T-cell (primary cell): Measurements from ENCODE around the gene BICD1. TPM values are rescaled to one million over a fixed set of nuclear protein-coding genes. Genes with fewer than 3 reads are reported as not detected.
A peak's percentile ranks its signal among the peaks of the same experiment; 100 is the strongest.

Experiments used
- ATAC-seq, 4 experiments: fragments of 200-7000 bp in 3 of 4; fragments of 150-1000 bp in 1 of 4; cut with Tn5 transposase; replicated peaks in 1 of 4; 1 replicate in 3 of 4; 2 replicates in 1 of 4; pipeline ENCODE4 v1.10.0; 2021; ENCODE audit warnings: moderate library complexity in 3 of 4, mild to moderate bottlenecking in 2 of 4, moderate number of reproducible peaks in 1 of 4
- CTCF ChIA-PET, 2 donors: fragments of 300-600 bp; sonication (Branson Sonifier 250); formaldehyde crosslinking; loops; one replicate each; lab custom pipeline; 2022; ENCODE audit warnings: antibody characterized with exemption in 2 of 2; lab: Charles Lee
- POLR2A ChIA-PET, 2 donors: fragments of 300-600 bp; sonication (Branson Sonifier 250); formaldehyde crosslinking; loops; one replicate each; lab custom pipeline; 2022; ENCODE audit warnings: antibody characterized with exemption in 2 of 2; lab: Charles Lee
- DNase-seq, 35 experiments: peaks; one replicate each; pipeline versions ENCODE4 v3.0.0 to v3.0.0-alpha.2; 2013 to 2023
- H3K27ac ChIP-seq: one replicate; pipeline ENCODE4 v1.5.1; 2013; ENCODE audit warnings: low read length
- H3K27me3 ChIP-seq, 2 experiments: replicated peaks in 1 of 2; 1 replicate in 1 of 2; 2 replicates in 1 of 2; pipeline versions ENCODE4 v1.6.1 to v1.7.0; 2013; ENCODE audit warnings: low read length in 1 of 2, mixed read lengths in 1 of 2; ENCODE audit not compliant: control insufficient read depth in 2 of 2, insufficient read depth in 2 of 2; ENCODE audit errors: extremely low read depth in 1 of 2
- H3K36me3 ChIP-seq, 2 donors: 1 replicate in 1 of 2; 2 replicates in 1 of 2; pipeline versions ENCODE4 v1.6.1 to v1.7.0; 2013; ENCODE audit warnings: low read length in 1 of 2; ENCODE audit not compliant: control insufficient read depth in 2 of 2, insufficient read depth in 1 of 2; ENCODE audit errors: extremely low read depth in 1 of 2
- H3K4me1 ChIP-seq, 2 experiments: 1 replicate in 1 of 2; 2 replicates in 1 of 2; pipeline versions ENCODE4 v1.6.1 to v1.7.0; 2013; ENCODE audit warnings: low read length in 2 of 2, mixed read lengths in 1 of 2; ENCODE audit not compliant: insufficient read depth in 2 of 2, control insufficient read depth in 1 of 2; ENCODE audit errors: extremely low read depth in 1 of 2
- H3K4me3 ChIP-seq, 2 donors: 1 replicate in 1 of 2; 2 replicates in 1 of 2; pipeline versions ENCODE4 v1.5.1 to v1.7.0; 2013; ENCODE audit warnings: mild to moderate bottlenecking in 2 of 2, low read length in 1 of 2, moderate library complexity in 1 of 2; ENCODE audit not compliant: control insufficient read depth in 1 of 2; ENCODE audit errors: extremely low read depth in 1 of 2
- H3K9me3 ChIP-seq: 2 replicates; pipeline ENCODE4 v1.7.0; 2013
- H3K27ac Mint-ChIP-seq, 2 donors: one replicate each; pipeline ENCODE4 v1.8.0; 2020 to 2021; ENCODE audit warnings: mild to moderate bottlenecking in 2 of 2, mixed read lengths in 2 of 2
- H3K27me3 Mint-ChIP-seq, 2 donors: one replicate each; pipeline ENCODE4 v1.8.0; 2021 to 2022; ENCODE audit warnings: mixed read lengths in 2 of 2
- H3K36me3 Mint-ChIP-seq: one replicate; pipeline ENCODE4 v1.8.0; 2021; ENCODE audit warnings: mixed read lengths
- H3K4me1 Mint-ChIP-seq, 3 donors: one replicate each; pipeline ENCODE4 v1.8.0; 2020 to 2022; ENCODE audit warnings: mixed read lengths in 3 of 3, mild to moderate bottlenecking in 1 of 3
- H3K4me3 Mint-ChIP-seq, 3 donors: one replicate each; pipeline ENCODE4 v1.8.0; 2020 to 2022; ENCODE audit warnings: mild to moderate bottlenecking in 3 of 3, mixed read lengths in 3 of 3, moderate library complexity in 3 of 3
- H3K9me3 Mint-ChIP-seq, 3 donors: one replicate each; pipeline ENCODE4 v1.8.0; 2020 to 2022; ENCODE audit warnings: mixed read lengths in 3 of 3
- WGBS: methylation state at CpG from one replicate; pipeline ENCODE4 v1.1.5; 2013; ENCODE audit warnings: missing lambda C conversion rate; ENCODE audit not compliant: insufficient coverage; 5-methylcytosine and 5-hydroxymethylcytosine counted together
- total RNA-seq, 35 experiments: library from RNA in 6 of 35; stranded (reverse) in 6 of 35; fragments of 120-200 nt in 1 of 35; gene quantifications; one replicate each; pipeline versions ENCODE4 v1.2.1 to v1.2.4 and lab custom pipeline; 2013 to 2026

BICD1 gene
- total RNA-seq (10 to 100 TPM; 17.2 to 19.6 (median 19.1) TPM), total RNA-seq (lab: John Stamatoyannopoulos, UW) (4.7 to 19.1 (median 10.5) reads per million in 29 experiments)
- 20.4 TPM for total RNA-seq (2013)

DNA sequence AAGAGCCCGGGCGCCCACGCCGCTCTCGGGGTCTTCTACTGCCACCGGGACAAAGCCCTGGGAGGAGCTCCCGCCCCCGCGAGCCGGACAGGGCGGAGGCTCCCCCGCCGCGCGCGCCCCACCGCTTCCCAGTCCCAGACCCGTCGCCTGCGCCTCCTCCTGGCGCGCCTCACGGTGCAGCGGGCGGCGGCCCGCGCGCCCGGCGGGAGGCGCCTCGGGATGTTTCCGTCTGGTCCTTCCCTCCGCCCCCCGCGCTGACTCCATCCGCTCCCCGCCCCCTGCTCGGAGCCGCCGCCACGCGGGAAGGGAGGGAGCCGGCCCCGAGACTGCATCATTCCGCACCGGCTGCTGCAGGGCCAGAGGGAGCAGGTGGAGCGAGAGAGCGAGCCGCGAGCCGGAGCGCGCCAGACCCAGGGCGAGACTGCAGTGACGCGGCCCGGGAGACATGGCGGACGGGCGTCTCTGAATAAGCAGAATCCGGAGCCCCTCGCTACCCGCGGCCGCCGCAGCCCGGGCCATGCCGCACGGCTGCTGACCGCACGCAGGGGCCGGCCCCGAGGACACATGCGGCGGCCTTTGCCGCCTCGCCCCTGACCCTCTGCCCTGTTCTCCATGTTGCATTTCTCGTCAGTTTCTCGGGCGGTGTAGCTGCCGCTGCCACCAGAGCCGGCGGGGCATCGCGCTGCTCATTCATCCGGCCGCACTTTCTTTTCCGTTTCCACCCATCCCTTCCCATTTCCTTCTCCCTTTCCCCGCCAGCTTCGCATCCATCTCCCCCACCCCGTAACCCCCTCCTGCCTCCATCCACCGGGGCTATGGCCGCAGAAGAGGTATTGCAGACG is at the start of gene BICD1:
Gene BICD1 (plus strand): TSS at position 331 of the 842 bp plus-strand sequence. CDS start 485 bp downstream, at position 816.
- Mint-ChIP-seq H3K4me3 (peak within 1 kb of the TSS; percentile 93 to 98 (median 94)), H3K27me3 (no peaks in the 10 kb centered on the region), H3K4me1 (peaks cover 27 to 33% (median 30%) of the 10 kb centered on the region in 3 donors), H3K27ac (peak within 1 kb of the TSS; percentile 79 to 89), H3K36me3 (no peaks in the 10 kb centered on the region), H3K9me3 (no peaks in the 10 kb centered on the region)
- H3K36me3 ChIP-seq, result no peaks in the 10 kb centered on the region
- peak within 1 kb of the TSS; percentile 10 for H3K27ac ChIP-seq
- ChIA-PET POLR2A (interaction anchor here in 1 of 2 donors (0.9 kb wide), 1 partner anchor 35 kb away, joined by 3 read pairs; no protein-coding TSS in a partner anchor), CTCF (interaction anchor here (0.7 to 1.4 kb wide), 4 partner anchors 9 to 454 kb away, joined by 3 to 4 read pairs (median 3); no protein-coding TSS in a partner anchor)
- no peaks in the 10 kb centered on the region for H3K27me3 ChIP-seq
- DNase-seq (peak; percentile 37 to 80 (median 58)), ATAC-seq (peak; percentile 82 to 90 (median 86))
- under 1% methylated on average over 92 of the region's 96 CpGs for WGBS
- peaks cover 14 to 20% of the 10 kb centered on the region in 2 experiments for H3K4me1 ChIP-seq
- no peaks in the 10 kb centered on the region for H3K9me3 ChIP-seq
- peak within 1 kb of the TSS; percentile 53 to 95 for H3K4me3 ChIP-seq

DNA sequence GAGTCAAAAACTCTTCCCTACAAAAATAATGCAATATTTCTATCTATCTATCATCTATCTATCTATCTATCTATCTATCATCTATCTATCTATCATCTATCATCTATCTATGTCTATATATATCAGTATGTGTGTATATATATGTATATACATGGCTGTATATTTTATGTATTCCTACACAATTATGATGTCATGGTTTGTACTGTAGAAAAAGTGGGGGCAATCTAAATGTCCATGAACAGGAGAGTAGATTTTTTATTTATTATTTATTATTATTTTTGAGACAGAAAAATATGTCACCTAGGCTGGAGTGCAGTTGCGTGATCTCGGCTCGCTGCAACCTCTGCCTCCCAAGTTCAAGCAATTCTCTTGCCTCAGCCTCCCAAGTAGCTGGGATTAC is 45.6 kb upstream of the BICD1 start:
- Mint-ChIP-seq H3K27ac (no peak overlapping the region), H3K9me3 (no peaks in the 10 kb centered on the region), H3K36me3 (no peaks in the 10 kb centered on the region), H3K4me3 (no peak overlapping the region), H3K27me3 (no peaks in the 10 kb centered on the region), H3K4me1 (peaks cover 0 to 10% (median 9%) of the 10 kb centered on the region in 3 donors)
- ATAC-seq (no peak), DNase-seq (no peak)
- ChIA-PET POLR2A (interaction anchor here (0.6 to 0.8 kb wide), 4 partner anchors 79 to 746 kb away, joined by 3 read pairs; no protein-coding TSS in a partner anchor), CTCF (interaction anchor here (0.6 to 2.2 kb wide), 26 partner anchors 9 to 709 kb away, joined by 3 to 20 read pairs (median 4); partner anchors contain the start of gene RESF1 (in 1 of the 2))
- Histone ChIP-seq H3K27ac (no peak overlapping the region), H3K27me3 (no peaks in the 10 kb centered on the region), H3K4me1 (peaks cover 0 to 4% of the 10 kb centered on the region in 2 experiments), H3K9me3 (no peaks in the 10 kb centered on the region), H3K4me3 (no peak overlapping the region), H3K36me3 (no peaks in the 10 kb centered on the region)
- WGBS, result no CpG with 5 or more reads among the region's 3 CpGs

DNA sequence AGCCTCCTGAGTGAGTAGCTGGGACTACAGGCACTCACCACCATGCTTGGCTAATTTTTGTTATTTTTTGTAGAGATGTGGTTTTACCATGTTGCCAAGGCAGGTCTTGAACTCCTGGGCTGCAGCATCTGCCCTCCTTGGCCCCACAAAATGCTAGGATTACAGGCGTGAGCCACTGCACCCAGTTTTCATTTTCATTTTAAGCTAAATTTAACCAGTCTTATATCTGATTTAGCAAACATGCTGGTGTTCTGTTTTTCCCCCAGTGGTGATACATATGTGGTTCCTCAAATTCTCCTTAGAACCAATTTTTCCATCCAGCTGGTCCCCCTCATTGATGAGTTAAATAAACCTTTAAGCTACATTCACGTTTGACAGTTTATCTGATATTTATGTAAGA is 43.8 kb upstream of the BICD1 start:
- POLR2A ChIA-PET, result no interaction called here

DNA sequence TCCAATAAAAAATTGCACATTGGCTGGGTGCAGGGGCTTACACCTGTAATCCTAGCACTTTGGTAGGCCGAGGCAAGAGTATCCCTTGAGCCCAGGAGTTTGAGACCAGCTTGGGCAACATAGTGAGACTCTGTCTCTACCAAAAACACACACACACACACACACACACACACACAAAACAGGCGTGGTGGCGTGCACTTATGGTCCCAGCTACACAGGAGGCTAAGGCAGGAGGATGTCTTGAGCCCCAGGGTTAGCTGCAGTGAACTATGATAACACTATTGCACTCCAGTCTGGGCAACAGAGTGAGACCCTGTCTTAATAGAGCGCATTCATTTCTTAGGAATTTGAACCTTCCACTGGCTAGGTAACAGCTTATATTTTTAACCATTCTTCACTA is 42.9 kb upstream of the BICD1 start:
- Mint-ChIP-seq H3K27ac (no peak overlapping the region), H3K36me3 (peaks cover 4% of the 10 kb centered on the region), H3K27me3 (no peaks in the 10 kb centered on the region), H3K9me3 (no peaks in the 10 kb centered on the region), H3K4me3 (no peak overlapping the region), H3K4me1 (peaks cover 0 to 10% (median 9%) of the 10 kb centered on the region in 3 donors)
- H3K9me3 ChIP-seq, result no peaks in the 10 kb centered on the region
- H3K36me3 ChIP-seq, result no peaks in the 10 kb centered on the region
- peaks cover 0 to 4% of the 10 kb centered on the region in 2 experiments for H3K4me1 ChIP-seq
- WGBS, result 90% methylated on average over 1 of the region's 4 CpGs
- no peaks in the 10 kb centered on the region for H3K27me3 ChIP-seq
- no peak overlapping the region for H3K27ac ChIP-seq
- ChIA-PET POLR2A (interaction anchor here (0.6 kb wide), 2 partner anchors 13 to 152 kb away, joined by 3 to 4 read pairs; no protein-coding TSS in a partner anchor), CTCF (interaction anchor here (1.1 to 1.4 kb wide), 2 partner anchors 248 to 381 kb away, joined by 3 to 4 read pairs; no protein-coding TSS in a partner anchor)
- no peak overlapping the region for H3K4me3 ChIP-seq
- ATAC-seq (no peak), DNase-seq (no peak)

More for the DNA sequence above, 43.8 kb upstream of the BICD1 start:
- no peak overlapping the region for H3K27ac Mint-ChIP-seq
- CTCF ChIA-PET, result interaction anchor here (0.5 to 1.4 kb wide), 4 partner anchors 65 to 410 kb away, joined by 3 to 4 read pairs (median 3); no protein-coding TSS in a partner anchor
- ATAC-seq (no peak), DNase-seq (no peak)
- H3K36me3 Mint-ChIP-seq, result peaks cover 4% of the 10 kb centered on the region
- Histone ChIP-seq H3K27ac (no peak overlapping the region), H3K4me3 (no peak overlapping the region), H3K36me3 (no peaks in the 10 kb centered on the region), H3K27me3 (no peaks in the 10 kb centered on the region), H3K4me1 (peaks cover 0 to 4% of the 10 kb centered on the region in 2 experiments), H3K9me3 (no peaks in the 10 kb centered on the region)
- no peaks in the 10 kb centered on the region for H3K27me3 Mint-ChIP-seq
- H3K9me3 Mint-ChIP-seq, result no peaks in the 10 kb centered on the region
- peaks cover 0 to 10% (median 9%) of the 10 kb centered on the region in 3 donors for H3K4me1 Mint-ChIP-seq
- WGBS, result no CpG with 5 or more reads among the region's 2 CpGs
- no peak overlapping the region for H3K4me3 Mint-ChIP-seq

DNA sequence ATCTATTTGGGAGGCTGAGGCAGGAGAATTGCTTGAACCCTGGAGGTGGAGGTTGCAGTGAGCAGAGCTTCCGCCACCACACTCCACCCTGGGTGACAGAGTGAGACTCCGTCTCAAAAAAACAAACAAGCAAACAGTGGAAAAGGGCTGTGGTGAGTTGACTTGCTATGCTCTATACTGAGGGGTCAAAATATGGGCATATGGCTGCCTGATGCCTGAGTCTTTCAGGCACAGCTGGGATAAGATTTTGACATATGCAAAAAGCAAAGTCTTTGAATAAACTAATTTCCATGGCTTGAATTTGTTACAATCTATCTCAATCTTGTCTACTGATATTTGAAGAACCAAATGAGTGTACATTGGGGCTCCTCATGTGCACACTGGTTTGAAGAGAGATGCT is 40.4 kb upstream of the BICD1 start:
- Histone ChIP-seq H3K4me1 (no peaks in the 10 kb centered on the region), H3K4me3 (no peak overlapping the region), H3K27ac (no peak overlapping the region), H3K27me3 (no peaks in the 10 kb centered on the region), H3K9me3 (no peaks in the 10 kb centered on the region), H3K36me3 (no peaks in the 10 kb centered on the region)
- H3K36me3 Mint-ChIP-seq, result peaks cover 4% of the 10 kb centered on the region
- no peak overlapping the region for H3K4me3 Mint-ChIP-seq
- ATAC-seq, result no peak
- POLR2A ChIA-PET, result no interaction called here
- no CpG with 5 or more reads among the region's 2 CpGs for WGBS
- CTCF ChIA-PET, result no interaction called here
- DNase-seq, result no peak
- H3K27ac Mint-ChIP-seq, result no peak overlapping the region
- no peaks in the 10 kb centered on the region for H3K4me1 Mint-ChIP-seq
- no peaks in the 10 kb centered on the region for H3K9me3 Mint-ChIP-seq
- no peaks in the 10 kb centered on the region for H3K27me3 Mint-ChIP-seq

DNA sequence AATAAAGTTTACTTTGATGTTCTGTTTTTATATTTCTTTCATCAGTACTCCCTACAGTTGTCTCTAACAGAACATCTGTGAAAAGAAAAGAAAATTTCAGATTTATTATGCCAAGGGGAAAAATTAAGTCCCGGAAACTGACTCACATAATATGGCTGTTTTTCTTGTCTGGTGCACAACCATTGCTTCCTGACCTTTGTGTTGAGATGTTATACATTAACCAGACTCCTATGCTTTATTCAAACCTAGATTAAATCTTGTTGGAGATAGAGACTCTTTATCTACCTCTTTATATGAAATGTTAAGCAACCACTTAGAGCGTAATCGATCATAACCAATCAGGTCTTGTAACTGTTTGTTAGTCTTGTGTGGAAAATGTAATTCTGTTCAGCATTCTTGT is 37.6 kb upstream of the BICD1 start:
- Mint-ChIP-seq H3K27ac (no peak overlapping the region), H3K4me3 (no peak overlapping the region), H3K9me3 (peaks cover 0 to 4% (median 0%) of the 10 kb centered on the region in 3 donors), H3K4me1 (no peaks in the 10 kb centered on the region), H3K27me3 (no peaks in the 10 kb centered on the region), H3K36me3 (peaks cover 4% of the 10 kb centered on the region)
- CTCF ChIA-PET, result interaction anchor here (0.6 to 1.6 kb wide), 5 partner anchors 8 to 399 kb away, joined by 3 to 10 read pairs (median 4); no protein-coding TSS in a partner anchor
- DNase-seq, result no peak
- ATAC-seq, result no peak
- no CpG with 5 or more reads among the region's 3 CpGs for WGBS
- Histone ChIP-seq H3K4me1 (no peaks in the 10 kb centered on the region), H3K27me3 (no peaks in the 10 kb centered on the region), H3K4me3 (no peak overlapping the region), H3K27ac (no peak overlapping the region), H3K36me3 (no peaks in the 10 kb centered on the region), H3K9me3 (no peaks in the 10 kb centered on the region)
- POLR2A ChIA-PET, result no interaction called here
